Activated gamma-delta T cell (primary cell): Measurements from ENCODE around the gene BRIX1.
A peak's percentile ranks its signal among the peaks of the same experiment; 100 is the strongest.
"Not testable (repeated sequence)": the region's sequence is repeated elsewhere in the genome, so short reads cannot be mapped to it uniquely, and the experiment has no call there.

Experiments used
- DNase-seq: peaks from one replicate; lab custom pipeline; 2025; lab: John Stamatoyannopoulos, UW

The BRIX1 gene

DNA sequence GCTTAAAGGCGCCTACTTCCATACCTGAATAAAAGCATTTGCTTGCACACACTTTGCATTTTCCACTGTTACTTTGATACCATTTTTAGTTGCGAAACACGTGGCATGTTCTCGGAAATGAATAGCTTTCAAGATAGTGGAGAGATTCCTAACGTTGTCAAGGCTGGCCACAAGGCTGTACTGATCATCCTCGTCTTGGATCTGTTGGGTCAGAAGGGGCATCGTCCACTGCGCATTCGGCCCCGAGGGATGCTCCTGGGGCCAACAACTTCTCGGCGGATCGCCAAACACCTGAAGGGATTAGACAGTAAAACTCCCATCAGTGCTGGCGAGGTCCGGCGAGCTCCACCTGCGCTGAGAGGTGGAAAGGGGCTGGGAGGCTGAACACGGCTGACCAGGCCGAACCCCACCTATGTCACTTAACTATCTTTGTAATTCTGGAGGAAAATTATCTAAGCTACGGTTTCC lies 806 bp upstream of the BRIX1 start:
- peak; percentile 12 for DNase-seq

DNA sequence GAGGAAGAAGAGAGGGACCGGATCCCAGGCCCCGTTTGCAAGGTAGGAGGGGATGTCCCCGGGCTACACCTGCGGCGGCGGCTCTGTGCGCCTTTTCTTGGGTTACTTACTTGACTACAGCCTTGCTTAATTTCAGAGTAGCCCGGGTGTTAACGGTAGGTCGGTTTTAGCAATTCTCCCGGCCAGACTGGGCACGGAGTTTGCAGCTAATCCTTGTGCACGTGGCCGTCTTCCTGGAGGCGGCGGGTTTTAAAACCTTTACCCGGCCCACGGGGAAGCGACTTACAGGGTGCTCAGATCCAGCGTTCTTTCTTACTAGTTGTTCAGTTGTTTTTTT lies 313 bp downstream of the BRIX1 start:
- DNase-seq = no peak

DNA sequence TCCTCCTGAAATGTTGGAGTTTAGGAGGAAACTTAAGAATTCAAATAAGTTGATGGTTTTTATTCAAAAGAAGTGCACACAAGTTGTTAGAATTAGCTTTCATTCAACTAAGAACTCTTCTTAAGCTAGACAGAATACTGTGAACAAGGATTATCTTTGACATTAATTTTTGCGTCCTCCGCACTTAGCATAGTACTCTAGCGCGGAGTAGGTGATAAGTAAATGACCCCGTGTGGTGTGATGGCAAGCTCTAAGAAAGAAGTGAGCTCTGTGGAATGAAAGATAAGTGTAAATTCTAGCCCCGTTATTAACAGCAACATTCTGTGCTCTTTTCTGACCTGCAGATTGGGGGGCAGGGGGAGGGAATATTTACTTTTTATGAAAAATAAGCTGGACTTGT lies 1.0 kb downstream of the BRIX1 start:
- no peak for DNase-seq

DNA sequence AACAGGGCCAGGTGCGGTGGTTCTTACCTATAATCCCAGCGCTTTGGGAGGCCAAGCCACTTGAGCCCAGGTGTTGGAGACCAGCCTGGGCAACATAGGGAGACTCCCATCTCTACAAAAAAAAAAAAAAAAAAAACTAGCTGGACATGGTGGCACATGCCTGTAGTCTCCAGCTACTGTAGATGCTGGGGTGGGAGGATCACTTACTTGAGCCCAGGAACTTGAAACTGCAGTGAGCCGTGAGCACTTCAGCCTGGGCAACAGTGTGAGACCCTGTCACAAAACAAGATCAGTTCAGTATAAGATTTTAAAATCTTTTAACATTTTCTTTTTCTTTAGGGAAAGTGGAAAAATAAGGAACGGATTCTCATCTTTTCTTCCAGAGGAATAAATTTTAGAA lies 2.5 kb downstream of the BRIX1 start:
- DNase-seq = no peak

DNA sequence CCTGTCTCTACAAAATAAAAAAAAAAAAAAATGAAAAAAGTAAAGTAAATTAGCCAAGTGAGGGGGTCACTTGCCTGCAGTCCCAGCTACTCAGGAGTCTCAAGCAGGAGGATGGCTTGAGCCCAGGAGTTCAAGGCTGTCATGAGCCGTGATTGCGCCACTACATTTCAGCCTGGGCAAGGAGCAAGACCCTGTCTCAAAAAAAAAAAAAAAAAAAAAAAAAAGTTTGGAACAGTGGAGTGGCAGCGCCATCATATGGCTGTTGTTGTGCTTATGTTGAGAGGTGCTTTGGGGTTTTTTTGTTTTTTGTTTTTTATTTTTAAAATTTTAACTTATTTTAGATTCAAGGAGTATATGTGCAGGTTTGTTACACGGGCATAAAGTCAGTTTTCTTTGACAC lies 3.6 kb downstream of the BRIX1 start:
- no peak for DNase-seq

DNA sequence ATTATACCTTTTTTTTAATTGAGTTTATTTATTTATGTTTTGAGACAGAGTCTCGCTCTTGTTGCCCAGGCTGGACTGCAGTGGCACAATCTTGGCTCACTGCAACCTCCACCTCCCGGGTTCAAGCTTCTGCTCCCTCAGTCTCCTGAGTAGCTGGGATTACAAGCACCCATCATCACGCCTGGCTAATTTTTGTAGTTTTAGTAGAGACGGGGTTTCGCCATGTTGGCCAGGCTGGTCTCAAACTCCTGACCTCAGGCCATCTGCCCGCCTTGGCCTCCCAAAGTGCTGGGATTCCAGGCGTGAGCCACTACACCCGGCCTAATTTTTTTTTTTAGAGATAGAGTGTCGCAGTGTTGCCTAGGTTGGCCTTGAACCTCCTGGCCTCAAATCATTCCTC lies 7.7 kb downstream of the BRIX1 start:
- not testable (repeated sequence) for DNase-seq

DNA sequence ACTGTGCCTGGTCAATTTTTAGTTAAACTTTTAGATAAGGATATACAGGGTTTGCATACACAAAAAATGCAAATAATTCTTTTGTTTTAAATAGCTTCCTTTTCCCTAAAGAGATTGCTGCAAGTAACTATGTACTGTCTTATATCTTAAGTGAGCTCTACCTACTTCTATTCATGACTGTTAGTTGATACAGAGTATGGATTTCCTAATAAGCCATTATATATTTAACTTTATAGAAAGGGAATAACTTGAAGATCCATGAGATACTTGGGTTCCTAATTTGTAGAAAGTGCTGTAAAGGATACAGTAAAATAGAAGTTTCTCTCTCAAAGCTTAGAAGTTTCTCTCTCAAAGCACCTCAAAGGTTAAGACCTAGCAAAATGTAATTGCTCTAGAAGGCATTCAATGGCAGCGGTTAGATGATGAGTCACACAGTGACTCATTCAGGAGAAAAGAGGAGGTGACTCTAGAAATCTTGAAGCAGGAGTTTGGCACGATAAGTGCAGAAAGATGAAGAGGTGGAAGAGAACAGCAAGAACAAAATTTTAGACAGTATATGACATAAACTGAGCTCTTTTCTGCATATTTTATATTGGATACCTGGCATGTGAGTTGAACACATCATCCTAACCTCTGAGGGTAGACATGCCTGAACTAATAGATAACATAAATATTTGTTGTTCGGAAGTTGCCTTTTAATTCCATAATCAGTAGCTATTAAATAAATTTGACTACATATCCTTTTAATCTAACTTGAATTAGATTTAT lies 8.4 kb downstream of the BRIX1 start:
- DNase-seq = no peak

DNA sequence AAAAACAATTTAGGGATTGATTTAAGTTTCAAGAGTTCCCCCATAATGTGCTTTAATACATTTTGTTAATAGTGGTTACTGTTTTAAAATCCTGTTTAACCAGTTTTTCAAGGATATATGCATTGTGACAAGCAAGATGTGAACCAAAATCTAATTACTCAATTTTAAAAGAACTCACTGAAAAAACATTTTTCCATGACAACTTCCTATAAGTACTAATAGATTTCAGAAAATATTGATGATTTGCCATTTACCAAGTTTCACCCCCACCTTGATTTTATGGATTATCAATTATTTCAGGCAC lies 8.9 kb downstream of the BRIX1 start:
- no peak for DNase-seq

DNA sequence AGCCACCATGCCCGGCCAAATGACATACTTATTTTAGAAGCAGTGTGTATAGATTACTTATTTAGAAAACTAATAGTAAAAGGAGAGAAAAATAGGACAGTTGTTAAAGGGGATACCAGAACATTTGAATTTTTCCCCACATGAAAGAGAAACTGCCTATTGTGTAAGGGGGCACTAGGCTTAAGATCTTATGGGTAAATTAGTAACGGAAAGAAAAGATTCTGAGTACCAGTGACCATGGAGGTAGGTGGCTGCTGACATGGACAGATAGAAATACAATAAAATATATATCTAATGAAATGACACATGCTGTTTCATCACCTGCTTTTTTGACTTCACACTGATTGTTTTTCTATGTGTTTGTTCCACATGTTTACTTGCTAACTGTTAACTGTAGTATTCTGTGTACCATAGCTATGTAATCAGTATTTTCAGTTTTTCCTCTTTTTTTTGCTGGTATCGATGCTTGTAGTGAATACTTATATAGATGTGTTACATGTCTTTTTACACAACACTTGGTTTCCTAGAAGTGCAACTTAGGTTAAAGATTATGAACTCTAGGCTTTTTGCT lies 10.9 kb downstream of the BRIX1 start:
- DNase-seq = no peak

DNA sequence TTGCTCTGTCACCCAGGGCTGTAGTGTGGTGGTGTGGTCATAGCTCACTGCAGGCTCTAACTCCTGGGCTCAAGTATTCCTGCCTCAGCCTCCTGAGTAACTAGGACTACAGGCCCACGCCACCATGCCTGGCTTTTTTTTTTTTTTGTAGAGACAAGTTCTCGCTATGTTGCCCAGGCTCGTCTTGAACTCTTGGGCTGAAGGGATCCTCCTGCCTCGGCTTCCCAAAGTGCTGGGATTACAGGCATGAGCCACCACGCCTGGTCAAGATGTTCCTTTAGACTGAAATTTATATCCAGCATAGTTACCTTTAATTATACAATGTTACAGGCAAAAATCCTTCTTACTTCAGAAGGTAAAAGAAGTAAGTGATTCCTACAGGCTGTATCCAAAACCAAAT lies 12.3 kb downstream of the BRIX1 start:
- DNase-seq = no peak

DNA sequence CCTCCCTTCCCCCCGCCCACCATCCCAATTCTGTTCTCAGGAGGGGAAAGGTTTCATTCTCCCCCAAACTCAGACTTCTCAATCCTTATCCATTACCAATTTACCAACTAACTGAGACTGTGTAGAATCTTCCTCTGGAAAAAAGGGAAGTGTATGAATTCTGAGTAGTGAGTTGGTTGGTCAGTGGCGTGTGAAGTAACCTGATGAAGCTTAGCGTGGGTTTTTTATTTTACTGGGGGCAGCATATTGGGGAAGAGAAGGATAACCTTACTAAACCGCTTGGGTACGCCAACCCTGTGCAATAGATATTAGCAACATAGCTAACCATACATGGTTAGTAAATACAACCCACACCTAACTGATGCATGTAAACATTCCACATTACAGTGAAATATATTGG lies 12.8 kb downstream of the BRIX1 start:
- no peak for DNase-seq

DNA sequence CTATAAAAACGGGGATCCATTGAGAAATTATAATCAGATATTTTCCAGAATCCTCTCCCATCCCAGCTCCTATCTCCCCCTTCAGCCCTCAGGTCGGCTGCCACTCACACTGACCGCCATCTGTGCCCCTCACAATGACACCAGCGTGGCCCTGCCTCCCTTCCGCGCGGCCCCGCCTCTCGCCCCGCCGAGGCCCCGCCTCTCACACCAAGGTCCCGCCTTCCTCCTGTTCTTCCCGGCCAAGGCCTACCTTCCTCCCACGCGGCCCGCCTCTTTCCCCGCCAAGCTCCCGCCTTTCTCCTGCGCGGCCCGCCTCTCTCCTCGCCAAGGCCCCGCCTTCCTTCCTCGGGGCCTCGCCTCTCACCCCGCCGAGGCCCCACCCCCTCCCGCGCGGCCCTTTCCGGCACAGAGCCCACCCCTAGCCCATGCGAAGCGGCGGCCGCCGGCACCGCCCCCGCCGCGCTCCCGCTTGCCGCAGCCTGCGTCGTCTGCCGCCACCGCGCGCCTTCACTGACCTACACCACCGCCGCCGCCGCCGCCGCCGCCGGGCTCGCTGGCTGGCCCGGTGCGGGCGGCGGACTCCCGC lies 13.7 kb downstream of the BRIX1 start, which contains the start of gene DNAJC21:
DNAJC21 (plus strand) TSS at position 426 of the 586 bp plus-strand sequence. CDS start 261 bp downstream, outside the sequence.
- DNase-seq = peak; percentile 94

DNA sequence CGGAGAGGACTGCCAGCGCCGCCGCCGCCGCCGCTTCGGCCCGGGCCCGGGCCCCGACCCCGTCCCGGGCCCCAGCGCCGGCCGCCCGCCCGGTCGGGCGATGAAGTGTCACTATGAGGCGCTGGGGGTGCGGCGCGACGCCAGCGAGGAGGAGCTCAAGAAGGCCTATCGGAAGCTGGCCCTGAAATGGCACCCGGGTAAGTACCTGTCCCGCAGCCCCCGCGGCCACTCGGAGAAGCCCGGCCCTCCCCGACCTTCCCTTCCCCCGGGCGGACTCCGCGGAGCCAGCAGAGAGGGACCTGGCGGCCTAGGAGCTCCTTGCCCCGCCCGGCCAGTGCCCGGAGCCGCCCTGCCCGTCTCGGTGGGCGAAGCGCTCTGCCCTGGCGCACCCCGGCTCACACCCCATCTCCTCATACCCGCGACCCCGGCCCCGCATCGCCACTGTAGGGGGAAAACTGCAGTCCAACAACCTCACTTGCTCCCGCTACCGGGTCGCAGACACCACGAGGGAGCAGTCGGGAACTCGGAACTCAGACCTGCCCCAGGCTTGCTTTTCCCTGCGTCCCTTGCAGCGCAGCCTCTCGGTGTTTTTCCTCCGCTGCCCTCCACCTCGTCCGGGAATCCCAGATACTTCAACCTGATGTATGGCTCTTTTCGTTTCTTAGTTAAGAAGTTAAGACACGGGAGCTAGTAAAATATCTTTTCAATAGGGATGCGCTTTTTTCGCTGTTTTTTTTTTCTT lies 14.4 kb downstream of the BRIX1 start:
- DNase-seq = peak; percentile 80

DNA sequence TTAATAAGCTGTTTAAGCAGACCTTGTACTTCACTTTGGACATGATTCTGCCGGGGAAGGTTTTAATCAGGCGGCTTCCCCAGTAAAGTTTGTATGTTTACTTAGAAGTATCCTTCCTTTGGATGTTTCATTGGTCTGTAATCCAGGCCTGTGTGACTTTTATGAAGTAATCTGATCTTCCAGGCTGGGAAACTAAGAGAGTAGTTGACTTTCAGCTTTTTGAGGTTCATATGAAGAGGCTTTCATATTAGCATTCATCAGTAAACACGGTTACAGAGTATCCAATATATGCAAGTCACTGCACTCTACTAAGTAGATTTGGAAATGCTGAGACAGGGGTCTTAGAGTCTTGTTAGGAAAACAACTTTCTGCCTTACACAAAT lies 14.9 kb downstream of the BRIX1 start:
- no peak for DNase-seq

DNA sequence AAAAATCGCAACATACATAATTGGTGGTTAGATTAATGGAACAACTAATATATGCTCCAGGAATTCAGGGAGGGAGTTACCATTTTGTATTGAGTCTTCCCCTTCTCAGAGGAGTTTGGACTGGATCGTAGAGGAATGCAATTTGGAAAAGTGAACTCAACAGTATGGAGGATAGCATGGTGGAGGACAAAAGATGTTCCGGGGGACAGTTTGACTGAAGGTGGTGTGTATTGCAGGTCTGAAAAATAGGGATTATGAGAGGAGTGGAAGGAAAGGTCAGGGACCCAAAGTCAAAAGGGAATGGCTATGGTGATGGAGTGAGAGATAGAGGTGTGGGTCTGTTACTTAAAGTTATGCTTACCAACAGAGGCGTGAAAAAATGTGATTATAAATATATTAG lies 15.4 kb downstream of the BRIX1 start:
- DNase-seq = no peak

DNA sequence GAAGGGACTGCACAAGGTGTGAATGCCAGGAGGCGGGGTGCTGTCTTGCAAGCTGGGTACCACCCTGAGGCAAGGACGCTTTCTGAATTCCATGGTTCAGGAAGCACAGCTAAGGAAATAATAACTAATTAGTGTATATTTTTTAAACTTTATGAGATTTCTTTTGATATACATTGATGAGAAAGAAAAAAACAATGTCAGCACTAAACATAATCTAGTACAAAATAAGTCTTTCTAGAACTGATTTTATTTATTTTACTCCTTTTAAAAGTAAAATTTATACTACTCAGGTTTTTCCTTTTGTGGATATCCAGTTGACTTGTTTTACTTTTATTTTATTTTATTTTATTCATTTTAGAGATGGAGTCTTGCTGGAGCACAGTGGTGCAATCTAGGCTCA lies 17.4 kb downstream of the BRIX1 start:
- no peak for DNase-seq

DNA sequence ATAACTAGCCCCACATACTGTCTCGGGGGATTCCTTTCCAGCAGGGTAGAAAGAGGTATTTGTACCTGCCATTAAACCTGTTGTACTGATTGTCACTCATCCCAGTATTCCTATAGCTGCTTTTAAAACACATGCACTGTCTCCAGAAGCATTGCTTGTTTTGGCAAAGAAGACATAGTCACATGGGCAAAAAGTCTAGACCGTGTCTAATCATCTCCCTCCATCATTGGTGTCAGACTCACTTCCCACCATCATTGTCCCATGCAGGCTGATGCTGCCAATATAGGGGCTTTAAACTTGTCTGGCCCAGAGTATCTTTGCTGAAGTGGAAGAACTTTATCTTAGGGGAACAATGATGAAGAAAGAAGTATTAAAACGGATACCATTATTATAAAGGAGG lies 26.4 kb downstream of the BRIX1 start:
- DNase-seq = no peak

DNA sequence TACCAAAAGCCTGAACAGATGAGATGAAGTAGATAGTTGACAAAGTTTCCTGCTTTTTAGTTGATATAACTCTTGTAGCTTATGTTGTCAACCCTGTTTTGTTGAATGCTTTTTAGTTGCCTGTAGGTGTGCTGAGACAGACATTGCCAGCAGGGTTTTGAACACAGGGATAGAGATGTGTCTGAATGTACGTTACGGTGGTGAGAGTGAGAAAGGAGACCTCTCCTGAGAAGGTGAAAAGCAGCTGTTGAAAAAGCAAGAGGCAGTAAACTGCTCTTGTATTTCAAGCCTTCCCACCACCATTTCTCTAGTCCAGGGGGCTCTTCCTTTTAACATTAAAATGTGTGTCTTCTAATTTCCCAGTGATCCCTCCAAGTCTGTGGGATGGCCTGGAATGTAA lies 28.5 kb downstream of the BRIX1 start:
- no peak for DNase-seq

DNA sequence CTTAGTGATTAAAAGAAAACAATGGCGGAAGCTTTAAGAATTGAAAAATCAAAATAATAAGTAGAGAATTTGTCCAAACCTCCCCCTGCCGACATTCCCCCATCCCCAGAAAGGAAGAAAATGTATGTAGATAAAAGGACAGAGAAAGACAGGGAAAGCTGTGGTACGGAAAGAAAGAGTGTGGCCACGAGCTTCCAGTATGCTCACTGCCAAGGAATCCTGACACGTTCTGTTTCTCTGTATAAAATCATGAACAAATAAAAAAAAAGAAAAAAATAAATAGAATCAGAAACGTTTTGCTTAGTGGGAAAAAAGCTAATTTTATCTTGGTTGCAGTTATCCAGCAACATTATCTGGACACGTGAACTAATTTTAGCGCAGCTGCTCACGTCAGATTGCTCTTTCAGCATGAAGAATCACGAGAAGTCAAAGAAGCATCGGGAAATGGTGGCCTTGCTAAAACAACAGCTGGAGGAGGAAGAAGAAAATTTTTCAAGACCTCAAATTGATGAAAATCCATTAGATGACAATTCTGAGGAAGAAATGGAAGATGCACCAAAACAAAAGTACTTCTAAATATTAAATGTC lies 29.0 kb downstream of the BRIX1 start:
- DNase-seq = no peak

DNA sequence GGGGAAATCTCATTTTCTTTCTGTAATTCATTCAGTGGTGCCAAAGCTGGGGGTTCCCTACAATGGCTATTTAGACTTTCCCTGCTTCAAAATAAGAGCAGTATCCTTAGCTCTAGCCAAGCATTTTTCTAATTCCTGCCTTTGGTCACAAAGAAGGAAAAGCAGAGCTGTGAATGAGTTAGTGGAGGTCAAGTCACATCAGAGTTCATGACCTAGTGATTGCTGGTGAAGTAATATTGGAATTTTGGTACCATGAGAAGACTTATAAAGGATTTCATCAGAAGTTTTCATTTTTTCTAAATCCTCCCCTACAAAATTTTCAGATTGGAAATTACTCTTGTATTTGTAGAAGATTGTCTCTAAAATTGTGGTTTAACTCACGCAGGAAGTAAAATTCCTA lies 41.8 kb downstream of the BRIX1 start:
- no peak for DNase-seq

DNA sequence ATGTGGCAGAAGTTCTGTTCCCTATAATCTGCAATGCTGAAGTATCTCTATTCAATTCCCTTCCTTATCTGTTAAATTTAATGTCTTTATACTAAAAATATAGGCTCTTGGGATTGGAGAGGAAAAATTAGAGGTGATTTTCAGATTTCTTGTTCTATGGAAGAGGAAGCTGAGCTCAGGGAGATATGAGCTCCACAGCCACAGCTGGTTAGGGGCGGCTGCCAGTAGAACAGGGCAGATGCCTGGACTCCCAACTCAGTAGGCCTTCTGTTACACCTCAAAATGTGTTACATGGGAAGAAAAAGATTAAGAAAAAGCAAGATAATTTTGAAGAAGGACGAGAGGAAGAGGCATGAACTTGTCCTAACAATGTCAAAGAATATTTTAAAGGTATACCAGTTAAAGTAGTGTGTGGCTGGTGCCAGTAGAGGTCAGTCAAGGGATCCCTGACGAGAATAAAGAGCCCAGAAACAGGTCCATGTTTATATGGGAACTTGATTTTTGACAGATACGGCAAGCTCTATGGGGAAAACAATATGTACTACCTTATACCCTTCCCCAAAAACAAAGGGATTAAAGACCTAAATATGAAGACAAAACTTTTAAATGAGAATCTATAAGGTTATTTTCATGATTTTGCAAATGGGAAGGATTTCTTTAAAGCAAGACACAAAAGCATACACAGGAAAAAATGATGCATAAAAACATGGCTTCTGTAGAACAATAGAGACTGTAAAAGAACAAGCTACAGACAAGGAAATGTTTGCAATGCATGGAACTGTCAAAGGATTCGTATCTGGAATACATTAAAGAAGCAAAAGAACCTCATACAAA lies 42.6 kb downstream of the BRIX1 start:
- no peak for DNase-seq

DNA sequence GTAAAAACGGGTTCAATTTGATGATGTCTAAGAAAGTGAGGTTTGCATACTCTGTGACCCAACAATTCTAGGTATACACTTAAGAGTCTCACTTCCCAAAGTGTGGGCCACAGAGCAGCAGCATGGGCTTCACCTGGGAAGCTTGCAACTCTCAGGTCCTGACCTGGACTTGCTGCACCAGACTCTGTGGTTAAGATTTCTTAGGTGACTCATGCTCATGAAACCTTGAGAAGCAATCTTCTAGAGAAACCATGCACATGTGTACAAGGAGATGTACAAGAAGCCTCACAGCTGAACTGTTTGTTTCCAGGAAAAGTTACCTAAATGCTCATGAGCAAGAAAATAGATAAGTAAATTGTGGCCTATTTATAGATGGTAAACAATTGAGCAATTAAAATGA lies 43.8 kb downstream of the BRIX1 start:
- no peak for DNase-seq
